GM19324 (cell line): Measurements from ENCODE around the gene CNOT6L.
"Not testable (repeated sequence)": the region's sequence is repeated elsewhere in the genome, so short reads cannot be mapped to it uniquely, and the experiment has no call there.

Experiments
- ATAC-seq: cut with Tn5 transposase; IDR thresholded peaks from one replicate; pipeline ENCODE4 v1.9.1; 2021; ENCODE audit warnings: mild to moderate bottlenecking, moderate library complexity; ENCODE audit not compliant: unreplicated experiment, low FRiP score

The CNOT6L gene

DNA sequence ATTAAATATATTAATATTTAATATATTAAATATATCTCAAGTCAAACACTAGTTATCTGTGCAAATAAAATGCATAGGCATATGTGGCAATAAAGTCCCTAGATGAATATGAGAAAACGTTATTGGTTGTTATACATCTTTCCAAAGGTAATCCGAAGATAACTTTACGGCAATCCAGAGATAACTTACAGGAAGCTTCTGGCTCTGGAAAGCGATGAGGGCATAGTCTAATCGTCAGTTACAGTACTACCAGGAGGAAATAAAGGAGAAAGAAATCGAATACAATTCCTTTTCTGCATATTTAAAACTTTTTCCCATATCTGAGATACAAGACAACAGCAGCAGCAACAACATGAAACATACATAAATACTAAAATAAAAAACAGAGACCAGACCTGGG lies 35.3 kb downstream of the CNOT6L start:
- no peak for ATAC-seq

DNA sequence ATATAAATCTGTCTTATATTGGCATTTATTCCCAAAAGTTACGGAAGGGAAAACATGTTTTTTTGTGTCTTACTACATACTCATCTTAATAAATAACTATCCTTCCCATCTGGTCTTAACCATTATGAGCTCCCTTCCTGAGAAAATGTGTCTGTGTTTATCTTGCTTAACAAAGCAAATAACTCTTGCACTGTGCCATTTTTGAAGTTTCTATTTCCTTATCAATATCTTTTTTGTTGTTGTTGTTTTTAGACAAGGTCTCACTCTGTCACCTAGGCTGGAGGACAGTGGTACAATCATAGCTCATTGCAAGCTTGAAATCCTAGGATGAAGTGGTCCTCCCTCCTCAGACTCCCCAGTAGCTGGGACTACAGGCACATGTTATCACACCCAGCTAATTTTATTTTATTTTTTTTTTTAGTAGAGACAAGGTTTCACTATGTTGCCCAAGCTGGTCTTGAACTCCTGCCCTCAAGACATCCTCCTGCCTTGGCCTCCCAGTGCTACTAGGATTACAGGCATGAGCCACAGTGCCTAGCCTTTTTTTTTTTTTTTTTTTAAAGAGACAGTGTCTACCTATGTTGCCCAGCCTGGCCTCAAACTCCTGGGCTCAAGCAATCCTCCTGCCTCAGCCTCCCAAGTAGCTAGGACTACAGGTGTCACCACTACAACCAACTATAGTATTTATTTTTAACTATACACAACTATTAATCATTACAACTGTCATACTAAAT lies 36.9 kb downstream of the CNOT6L start:
- ATAC-seq: no peak

DNA sequence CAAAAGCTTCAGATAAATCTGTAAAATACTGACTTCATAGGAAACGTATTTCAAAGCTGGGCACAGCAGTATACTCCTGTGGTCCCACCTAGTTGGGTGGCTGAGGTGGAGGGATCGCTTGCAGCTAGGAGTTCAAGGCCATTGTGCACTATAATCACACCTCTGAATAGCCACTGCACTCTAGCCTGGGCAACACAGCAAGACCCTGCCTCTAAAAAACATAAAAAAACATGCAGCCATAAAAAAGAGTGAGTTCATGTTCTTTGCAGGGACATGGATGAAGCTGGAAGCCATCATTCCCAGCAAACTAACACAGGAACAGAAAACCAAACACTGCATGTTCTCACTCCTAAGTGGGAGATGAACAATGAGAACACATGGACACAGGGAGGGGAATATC lies 38.4 kb downstream of the CNOT6L start:
- not testable (repeated sequence) for ATAC-seq

DNA sequence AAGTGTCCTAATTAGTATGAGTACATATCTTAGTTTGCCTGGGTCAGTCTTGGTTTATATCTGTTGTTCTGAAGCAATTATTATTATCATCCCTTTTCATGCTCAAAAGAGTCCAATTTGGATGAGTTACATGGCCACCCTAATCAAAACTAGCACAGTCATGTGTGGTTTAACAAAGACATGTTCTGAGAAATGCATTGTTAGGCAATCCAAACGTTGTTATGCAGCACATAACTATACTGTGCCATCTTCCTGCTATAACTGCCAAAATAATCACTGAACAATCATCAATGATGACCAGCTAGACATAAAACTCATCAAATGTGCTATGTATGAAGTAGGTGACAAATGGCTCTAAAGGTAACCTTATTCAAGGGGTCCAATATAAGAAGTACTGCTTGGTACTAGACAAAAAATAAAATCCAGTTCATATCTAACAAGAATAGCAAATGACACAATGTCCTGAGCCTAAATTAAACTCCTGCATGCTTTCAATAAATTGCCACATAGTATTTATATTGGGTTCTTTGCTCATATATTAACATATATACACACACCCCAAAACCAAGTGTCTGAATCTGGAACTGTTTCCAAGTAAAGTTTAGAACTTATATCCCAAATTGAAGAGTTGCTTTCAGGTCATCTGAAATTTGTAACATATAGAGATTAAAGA lies 41.9 kb downstream of the CNOT6L start:
- ATAC-seq: no peak

DNA sequence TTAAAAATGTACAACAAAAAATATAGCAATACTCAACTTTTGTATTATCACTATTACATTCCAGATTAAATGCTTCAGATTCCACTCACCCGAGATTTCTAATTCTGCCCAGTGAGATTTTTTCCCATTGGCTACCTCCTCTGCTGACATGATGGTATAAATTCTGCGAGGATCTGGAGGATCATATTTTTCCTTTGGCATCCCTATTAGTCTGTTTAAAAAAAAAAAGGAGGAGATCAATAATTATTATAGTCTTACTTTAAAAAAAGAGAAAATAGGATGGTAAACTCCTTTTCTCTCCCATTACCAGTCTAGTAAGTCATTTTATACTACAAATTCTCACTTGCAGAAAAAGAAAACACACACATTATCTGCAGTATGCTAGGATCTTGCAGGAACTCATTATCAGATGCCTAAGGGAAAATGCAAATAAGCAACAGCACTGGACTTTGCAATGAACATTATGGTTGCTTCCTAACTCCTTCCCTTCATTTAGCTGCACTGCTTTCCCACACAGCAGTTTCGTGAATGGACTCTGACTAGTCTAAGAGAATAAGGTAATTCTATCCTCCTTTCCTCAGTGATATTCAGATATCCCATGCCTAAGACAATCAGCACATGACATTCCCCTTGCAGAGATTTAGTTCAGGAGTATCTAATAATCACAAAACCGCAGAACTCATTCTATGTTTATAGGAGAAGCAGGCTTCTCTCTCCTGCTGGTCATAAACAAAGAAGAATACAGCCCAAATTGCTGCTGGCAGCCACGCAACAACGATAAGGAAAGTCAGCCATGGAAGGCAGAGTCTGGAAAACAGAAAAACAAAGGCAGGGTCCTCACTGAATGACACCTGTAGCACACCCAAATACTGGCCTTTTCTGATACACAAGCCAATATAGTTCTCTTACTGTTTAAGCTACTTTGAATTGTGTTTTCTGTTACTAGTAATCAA lies 42.7 kb downstream of the CNOT6L start:
- ATAC-seq: no peak

DNA sequence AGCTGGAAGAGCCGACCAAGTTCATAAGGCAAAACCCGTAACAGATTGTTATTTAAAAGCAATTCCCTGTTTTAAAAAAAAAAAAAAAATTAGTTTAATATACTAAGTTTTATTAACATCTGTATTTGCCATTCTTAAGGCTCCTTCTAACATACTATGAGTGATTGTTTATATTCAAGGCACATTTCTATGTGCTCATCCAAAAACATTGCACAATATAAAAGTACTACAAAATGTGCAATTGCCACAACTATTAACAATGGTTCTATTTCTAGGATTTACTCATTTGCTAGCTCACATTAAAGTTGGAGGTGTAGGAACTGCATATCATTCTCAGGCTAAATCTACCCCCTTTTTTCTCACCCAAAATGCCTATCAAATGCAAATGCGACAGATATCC lies 46.1 kb downstream of the CNOT6L start:
- ATAC-seq: no peak

DNA sequence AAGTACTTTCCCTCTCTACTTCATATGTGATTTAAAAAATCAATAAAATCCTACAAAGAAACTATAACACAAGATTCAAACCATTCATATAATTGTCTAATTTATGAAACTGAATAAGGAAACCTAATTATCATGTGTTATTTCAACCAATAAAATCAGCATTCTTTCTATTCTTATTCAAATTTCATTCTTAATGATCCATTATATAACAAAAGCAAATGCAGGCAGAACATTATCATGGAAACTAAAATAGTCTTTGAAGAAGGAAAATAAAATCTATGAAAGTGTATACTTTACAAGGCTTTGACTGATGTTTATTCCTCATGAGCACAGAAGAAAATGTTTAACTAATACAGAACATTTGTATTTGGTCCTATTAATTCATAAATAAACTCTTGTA lies 47.6 kb downstream of the CNOT6L start:
- ATAC-seq: no peak

DNA sequence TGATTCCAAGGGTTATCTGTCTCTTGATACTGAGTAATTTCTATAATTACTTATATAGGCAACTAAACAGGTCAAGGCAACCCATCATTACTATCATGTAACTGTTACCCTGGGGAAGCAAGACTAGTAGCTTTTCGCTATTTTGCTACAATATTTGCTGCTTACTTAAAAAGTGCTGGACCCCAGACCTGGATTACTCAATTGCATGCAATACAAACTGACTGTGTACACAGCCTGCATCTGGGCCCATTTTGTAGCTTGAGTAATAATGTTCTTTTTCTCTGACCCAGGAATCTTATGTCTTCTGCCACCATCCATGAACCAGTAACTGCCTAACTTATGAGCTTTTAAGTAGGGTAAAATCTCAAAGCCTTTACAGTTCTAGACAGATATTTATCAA lies 53.4 kb downstream of the CNOT6L start:
- no peak for ATAC-seq

DNA sequence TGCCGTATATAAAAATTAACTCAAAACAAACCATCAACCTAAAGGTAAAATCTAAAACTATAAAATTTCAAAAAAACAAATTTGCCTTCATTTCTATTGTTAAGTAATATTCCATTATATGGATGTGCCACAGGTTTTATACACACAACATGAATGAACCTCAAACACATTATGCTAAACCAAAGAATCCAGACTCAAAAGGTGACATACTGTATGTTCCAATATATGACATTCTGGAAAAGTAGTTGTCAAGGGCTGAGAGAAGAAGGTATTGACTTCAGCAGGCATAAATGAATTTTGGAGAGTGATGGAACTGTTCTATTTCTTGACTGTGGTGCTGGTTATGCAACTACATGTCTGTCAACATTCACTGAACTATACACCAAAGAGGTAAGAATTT lies 56.6 kb downstream of the CNOT6L start:
- no peak for ATAC-seq

DNA sequence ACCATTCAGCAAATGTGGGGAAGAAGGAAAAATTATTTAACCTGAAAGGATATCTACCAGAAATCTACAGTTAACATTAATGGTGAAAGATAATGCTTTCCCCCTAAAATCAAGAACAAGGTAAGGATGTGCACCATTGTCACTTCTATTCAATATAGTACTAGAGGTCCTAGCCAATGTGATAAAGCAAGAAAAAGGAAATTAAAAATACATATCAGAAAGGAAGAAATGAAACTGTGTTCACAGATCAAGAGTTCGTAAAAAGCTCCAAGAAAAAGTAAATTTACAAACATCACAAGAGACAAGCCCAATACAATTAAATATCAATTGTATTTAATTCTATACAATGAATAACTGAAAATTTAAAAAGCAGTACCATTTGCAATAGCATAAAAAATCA lies 57.6 kb downstream of the CNOT6L start:
- no peak for ATAC-seq

DNA sequence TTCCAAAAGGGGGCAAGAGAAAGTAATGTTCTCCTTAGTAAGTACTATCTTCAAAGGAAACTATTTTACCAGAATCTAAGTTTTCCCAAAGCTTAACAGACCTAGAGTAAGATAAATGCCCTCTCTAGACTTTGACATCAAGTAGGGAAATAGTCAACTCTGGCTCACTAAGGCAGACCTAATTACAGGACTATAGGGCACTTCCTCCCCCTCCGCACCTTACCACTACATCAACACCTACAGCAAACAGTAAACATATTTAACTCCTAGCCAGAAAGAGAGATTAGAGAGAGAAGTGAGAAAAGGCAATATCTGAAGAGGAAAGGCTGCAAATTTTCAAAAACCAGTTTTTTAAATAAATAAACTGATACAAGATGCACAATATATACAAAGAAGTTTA lies 60.4 kb downstream of the CNOT6L start:
- ATAC-seq: no peak

DNA sequence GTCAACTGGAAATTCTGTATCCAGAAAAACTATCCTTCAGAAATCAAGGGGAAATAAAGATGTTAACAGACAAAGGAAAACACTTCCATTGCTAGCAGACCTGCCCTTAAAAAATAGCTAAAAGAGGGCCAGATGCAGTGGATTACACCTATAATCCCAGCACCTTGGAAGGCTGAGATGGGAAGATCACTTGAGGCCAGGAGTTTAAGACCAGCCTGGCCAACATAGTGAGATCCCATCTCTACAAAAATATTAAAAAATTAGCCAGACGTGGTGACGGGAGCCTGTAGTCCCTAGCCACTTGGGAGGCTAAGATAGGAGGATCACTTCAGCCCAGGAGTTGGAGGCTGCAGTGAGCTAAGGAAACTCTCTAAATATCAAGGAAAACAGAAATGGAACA lies 67.4 kb downstream of the CNOT6L start:
- no peak for ATAC-seq

DNA sequence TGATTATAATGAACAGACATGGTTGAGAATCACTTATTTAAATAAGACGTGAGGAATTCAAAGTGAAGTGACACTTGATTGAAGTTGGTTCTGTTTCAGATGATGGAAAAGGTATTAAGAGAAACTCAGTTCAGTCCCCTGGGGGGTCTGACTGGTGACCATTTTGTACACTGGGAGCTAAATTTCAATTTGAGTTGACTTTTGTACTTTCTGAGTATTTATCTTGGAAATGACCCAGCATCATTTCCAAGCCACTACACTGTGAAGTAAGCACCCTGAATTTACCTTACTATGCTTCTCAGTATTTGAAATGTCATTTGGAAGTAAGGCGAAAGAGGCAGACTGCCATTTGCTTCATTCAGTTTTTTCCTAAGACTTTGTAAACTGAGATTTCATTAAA lies 73.4 kb downstream of the CNOT6L start:
- ATAC-seq: no peak

DNA sequence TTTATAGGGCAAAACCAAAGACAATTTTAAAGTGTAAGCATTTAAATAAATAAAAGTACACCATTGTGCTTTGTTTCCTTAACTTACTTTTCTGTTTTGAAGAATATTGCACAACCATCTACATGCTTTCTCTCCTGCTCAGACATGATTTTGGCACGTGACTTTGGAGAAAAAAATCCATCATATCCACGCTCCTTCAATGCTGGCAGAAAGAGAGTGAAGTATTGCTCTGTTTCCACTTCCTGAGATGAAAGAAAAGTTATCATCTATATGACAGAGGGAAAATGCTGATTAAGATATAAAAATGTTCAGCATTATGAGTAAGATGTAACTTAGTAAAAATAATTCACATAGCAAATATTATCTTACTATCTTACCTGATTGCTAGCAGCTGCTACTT lies 77.1 kb downstream of the CNOT6L start:
- no peak for ATAC-seq

DNA sequence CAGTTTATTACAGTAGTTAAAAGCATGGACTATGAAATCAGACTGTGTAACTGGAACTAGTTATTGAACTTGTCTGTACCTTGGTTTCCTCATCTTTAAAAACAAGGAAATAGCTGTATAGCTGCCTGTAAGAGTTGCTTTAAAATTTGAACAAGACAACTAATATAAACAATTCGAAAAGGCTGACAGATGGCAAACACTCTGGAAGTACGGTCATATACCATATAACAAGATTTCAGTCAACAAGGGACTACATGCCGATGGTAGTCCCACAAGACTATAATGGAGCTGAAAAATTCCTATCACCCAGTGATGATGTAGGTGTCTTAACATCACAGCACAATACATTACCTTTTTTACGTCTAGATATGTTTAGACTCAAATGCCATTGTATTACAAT lies 78.7 kb downstream of the CNOT6L start:
- no peak for ATAC-seq

DNA sequence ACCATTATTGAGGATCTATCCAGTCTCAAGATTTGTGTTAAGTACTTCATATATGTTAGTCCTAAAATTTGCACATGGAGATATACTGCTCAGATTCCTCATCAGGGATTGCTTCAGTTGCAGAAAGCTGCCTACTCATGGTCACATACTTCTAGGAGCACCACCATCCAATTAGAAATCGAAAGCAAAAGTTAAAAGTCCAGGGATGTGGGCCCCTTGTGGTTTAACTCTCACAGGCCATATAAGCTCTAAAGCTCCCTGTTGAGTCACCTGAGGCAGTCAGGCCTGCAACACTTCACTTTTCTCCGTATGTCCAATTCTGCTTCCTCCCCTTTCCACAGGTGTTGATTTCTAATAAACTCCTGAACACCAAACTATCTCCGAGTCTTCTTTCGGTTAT lies 84.2 kb downstream of the CNOT6L start:
- ATAC-seq: peak; percentile 62

DNA sequence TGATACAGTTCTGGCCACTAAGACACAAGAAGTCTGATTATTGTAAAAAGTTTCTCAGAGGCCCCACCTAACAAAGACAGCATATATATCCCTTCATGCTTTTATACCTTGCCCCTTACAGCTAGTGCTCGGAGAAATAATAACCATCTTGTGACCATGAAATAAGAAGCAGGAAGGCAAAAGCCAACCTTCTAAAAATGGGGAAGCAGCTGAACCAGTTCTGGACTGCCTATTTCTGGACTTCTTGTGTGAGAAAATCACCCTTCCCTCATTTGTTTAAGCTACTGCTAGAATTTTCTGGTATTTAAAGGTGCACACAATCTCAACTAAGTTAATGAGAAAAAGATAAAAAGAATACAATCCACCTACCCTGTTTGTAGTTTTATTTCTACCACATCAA lies 87.5 kb downstream of the CNOT6L start:
- ATAC-seq: no peak

DNA sequence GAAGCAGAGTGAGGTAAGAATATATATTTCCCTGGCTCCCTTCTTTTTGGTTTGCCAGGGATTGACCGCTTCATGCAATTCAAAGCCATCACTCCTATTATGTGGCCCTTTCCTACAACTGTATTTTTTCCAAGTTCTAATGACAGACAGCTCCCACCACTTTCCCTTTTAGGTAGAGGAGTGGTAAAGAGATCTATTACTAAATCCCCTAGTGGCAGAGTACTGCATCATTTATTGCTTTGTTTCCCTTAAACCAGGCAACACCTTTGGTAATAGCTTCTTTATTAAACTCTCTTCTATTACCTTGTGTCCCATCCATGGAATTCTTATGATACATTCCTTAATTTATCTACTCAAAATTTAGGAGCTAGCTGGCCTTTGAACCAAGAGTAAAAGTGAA lies 90.7 kb downstream of the CNOT6L start:
- ATAC-seq: no peak

DNA sequence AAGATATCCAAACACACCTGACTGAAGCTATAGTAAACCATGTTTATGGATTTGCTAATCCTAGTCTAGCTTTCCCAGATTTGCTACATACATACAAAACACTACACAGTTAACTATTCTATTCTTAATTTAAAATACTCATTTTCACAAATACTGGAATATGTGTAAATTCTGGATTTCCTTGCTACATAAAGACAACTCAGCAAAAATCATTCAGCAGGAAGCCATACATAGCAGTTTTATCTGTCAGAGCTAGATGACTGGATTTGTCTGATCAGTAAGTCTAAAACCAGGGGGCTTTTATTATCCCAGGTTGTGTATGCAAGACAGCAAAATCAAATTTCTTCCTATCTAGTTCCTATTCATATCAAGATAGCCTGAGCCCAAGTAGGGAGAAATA lies 98.1 kb downstream of the CNOT6L start:
- no peak for ATAC-seq

DNA sequence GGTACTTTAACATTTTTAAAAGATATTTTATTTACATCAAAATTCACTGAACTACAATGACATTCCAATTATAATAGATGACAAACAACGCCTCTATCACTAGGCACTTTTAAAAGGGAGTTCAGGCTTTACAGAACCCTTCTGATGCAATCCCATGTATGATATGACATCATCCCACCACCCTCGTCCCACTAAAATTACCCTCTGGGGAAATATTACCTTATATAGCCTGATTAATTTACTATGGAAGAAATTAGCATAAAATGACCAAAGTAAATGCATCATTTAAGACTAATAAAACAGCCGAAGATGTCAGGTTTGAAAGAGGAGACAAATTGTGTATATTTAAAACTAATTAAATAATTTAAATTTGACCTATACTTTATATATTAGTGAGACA lies 100.7 kb downstream of the CNOT6L start:
- ATAC-seq: not testable (repeated sequence)
